K562 (cell line): Measurements from ENCODE around the gene CABP4. TPM values are rescaled to one million over a fixed set of nuclear protein-coding genes. Genes with fewer than 3 reads are reported as not detected.

Experiments used
- CBX1 ChIP-seq: sonication (generic); IDR thresholded peaks from 2 replicates; pipeline ENCODE4 v1.6.1; 2016; ENCODE audit warnings: antibody characterized with exemption, low read depth, mild to moderate bottlenecking
- TAL1 ChIP-seq: fragments of 450-650 bp; IDR thresholded peaks from 2 replicates; pipeline ENCODE4 v1.6.1; 2016; ENCODE audit warnings: mild to moderate bottlenecking
- ZSCAN29 ChIP-seq: fragments of 450-650 bp; IDR thresholded peaks from 2 replicates; pipeline ENCODE4 v1.6.1; 2017
- polyA plus RNA-seq, 8 experiments: library from polyadenylated mRNA; depleted of rRNA in 4 of 8; stranded (reverse) in 5 of 8; unstranded in 3 of 8; fragments of >200 nt; fragmentation: Nextera tagmentation in 2 of 8; fragmentation: Illumina TruSeq in 1 of 8; extraction: Ambion mirVana in 2 of 8; extraction: Trizol in 1 of 8; gene quantifications; 2 replicates each; pipeline versions ENCODE4 v1.2.1 to v1.2.3, GENCODE V29; 2011 to 2014; ENCODE audit warnings: inconsistent platforms in 1 of 8, missing spikeins in 1 of 8
- total RNA-seq, 7 experiments: library from RNA; depleted of rRNA in 6 of 7; stranded (reverse); fragments of >200 nt in 6 of 7; fragmentation: Illumina TruSeq in 2 of 7; extraction: Trizol in 2 of 7; gene quantifications; 2 replicates each; pipeline versions ENCODE4 v1.2.1 to v1.2.3, GENCODE V29; 2011 to 2021; ENCODE audit warnings: low replicate concordance in 1 of 7
- TF ChIP-seq, protein P1 (sequence below): sonication (generic); formaldehyde crosslinking; IDR thresholded peaks from 2 replicates; pipeline ENCODE4 v1.8.0; 2022; ENCODE audit warnings: mild to moderate bottlenecking, missing genetic modification reagents
- TF ChIP-seq, protein P2 (sequence below): sonication (generic); formaldehyde crosslinking; IDR thresholded peaks from 2 replicates; pipeline ENCODE4 v1.8.0; 2023; ENCODE audit warnings: missing genetic modification reagents, mild to moderate bottlenecking, borderline replicate concordance

Gene CABP4
- total and polyA plus RNA-seq, 9 of the 15 experiments (the other 6 are each of a cell fraction or from before 2014, with no cell fraction given): 0.11 TPM; not detected in 8

DNA sequence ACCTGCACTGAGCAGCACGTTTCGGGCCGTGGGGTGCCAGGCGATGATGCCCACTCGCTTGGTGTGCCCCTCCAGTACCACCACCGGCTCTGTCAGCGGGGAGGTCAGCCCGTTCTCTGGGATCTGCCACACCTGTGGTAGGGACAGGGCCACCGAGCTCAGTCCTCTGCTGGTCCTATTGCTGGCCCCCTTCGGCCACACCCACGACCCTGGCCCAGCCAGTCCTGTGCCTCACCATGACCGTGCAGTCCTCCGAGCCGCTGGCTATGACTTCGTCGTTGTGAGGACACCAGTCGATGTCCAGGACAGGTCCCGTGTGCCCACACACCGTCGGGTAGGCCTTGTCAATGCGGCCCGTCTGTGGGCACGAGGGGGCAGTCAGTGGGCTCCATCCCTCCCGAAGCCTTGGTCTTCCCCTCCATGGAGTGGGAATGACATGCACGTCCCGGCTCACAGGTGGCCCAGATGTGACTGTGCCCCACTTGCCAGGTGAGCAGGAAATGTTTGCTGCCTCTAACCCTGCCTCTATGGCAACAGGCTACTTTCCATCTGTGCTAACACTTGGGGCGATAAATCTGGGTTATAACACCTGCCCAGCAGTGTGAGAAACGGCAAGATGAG lies 13.3 kb upstream of the CABP4 start (continued):
- TF ChIP-seq ZSCAN29: no peak
- TF ChIP-seq, protein P1, sequence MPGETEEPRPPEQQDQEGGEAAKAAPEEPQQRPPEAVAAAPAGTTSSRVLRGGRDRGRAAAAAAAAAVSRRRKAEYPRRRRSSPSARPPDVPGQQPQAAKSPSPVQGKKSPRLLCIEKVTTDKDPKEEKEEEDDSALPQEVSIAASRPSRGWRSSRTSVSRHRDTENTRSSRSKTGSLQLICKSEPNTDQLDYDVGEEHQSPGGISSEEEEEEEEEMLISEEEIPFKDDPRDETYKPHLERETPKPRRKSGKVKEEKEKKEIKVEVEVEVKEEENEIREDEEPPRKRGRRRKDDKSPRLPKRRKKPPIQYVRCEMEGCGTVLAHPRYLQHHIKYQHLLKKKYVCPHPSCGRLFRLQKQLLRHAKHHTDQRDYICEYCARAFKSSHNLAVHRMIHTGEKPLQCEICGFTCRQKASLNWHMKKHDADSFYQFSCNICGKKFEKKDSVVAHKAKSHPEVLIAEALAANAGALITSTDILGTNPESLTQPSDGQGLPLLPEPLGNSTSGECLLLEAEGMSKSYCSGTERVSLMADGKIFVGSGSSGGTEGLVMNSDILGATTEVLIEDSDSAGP: no peak
- no peak for TF ChIP-seq TAL1
- TF ChIP-seq, protein P2, sequence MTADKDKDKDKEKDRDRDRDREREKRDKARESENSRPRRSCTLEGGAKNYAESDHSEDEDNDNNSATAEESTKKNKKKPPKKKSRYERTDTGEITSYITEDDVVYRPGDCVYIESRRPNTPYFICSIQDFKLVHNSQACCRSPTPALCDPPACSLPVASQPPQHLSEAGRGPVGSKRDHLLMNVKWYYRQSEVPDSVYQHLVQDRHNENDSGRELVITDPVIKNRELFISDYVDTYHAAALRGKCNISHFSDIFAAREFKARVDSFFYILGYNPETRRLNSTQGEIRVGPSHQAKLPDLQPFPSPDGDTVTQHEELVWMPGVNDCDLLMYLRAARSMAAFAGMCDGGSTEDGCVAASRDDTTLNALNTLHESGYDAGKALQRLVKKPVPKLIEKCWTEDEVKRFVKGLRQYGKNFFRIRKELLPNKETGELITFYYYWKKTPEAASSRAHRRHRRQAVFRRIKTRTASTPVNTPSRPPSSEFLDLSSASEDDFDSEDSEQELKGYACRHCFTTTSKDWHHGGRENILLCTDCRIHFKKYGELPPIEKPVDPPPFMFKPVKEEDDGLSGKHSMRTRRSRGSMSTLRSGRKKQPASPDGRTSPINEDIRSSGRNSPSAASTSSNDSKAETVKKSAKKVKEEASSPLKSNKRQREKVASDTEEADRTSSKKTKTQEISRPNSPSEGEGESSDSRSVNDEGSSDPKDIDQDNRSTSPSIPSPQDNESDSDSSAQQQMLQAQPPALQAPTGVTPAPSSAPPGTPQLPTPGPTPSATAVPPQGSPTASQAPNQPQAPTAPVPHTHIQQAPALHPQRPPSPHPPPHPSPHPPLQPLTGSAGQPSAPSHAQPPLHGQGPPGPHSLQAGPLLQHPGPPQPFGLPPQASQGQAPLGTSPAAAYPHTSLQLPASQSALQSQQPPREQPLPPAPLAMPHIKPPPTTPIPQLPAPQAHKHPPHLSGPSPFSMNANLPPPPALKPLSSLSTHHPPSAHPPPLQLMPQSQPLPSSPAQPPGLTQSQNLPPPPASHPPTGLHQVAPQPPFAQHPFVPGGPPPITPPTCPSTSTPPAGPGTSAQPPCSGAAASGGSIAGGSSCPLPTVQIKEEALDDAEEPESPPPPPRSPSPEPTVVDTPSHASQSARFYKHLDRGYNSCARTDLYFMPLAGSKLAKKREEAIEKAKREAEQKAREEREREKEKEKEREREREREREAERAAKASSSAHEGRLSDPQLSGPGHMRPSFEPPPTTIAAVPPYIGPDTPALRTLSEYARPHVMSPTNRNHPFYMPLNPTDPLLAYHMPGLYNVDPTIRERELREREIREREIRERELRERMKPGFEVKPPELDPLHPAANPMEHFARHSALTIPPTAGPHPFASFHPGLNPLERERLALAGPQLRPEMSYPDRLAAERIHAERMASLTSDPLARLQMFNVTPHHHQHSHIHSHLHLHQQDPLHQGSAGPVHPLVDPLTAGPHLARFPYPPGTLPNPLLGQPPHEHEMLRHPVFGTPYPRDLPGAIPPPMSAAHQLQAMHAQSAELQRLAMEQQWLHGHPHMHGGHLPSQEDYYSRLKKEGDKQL (CRISPR knock-in tag): no peak
- TF ChIP-seq CBX1: no peak
